Esophagus mucosa (tissue), 1 donor: ENCODE results near the gene TRIM44. TPM values are rescaled to one million over a fixed set of nuclear protein-coding genes. Genes with fewer than 3 reads are reported as not detected.
"Not testable (repeated sequence)": the region's sequence is repeated elsewhere in the genome, so short reads cannot be mapped to it uniquely, and the experiment has no call there.

ENCODE experiments used
- ATAC-seq: fragments of 200-7000 bp; cut with Tn5 transposase; one replicate; pipeline ENCODE4 v1.9.1; 2020
- total RNA-seq: library from RNA; stranded (reverse); gene quantifications from one replicate; pipeline ENCODE4 v1.2.4, GENCODE V29; 2023
- donor health status: DM: yes; HTN: yes; CAD: no.

TRIM44 gene
- total RNA-seq, 1 donor from 2014 or later: 22.7 TPM

- no peak for ATAC-seq
Observed at GRCh38 chr11:35633827-35634423, 28.6 kb upstream of the TRIM44 start.

GRCh38 chr11:35635933-35636332, 26.6 kb upstream of the TRIM44 start:
- ATAC-seq: no peak

- no peak for ATAC-seq
Observed at GRCh38 chr11:35639591-35640179, 22.9 kb upstream of the TRIM44 start.

- ATAC-seq: no peak
Observed at GRCh38 chr11:35641171-35641897, 21.2 kb upstream of the TRIM44 start.

GRCh38 chr11:35641964-35642363, 20.6 kb upstream of the TRIM44 start:
- no peak for ATAC-seq

GRCh38 chr11:35647421-35648093, 15.0 kb upstream of the TRIM44 start:
- no peak for ATAC-seq

- peak; percentile 35 for ATAC-seq
Observed at GRCh38 chr11:35650006-35650405, 12.6 kb upstream of the TRIM44 start.

GRCh38 chr11:35650467-35650866, 12.1 kb upstream of the TRIM44 start:
- ATAC-seq: no peak

- no peak for ATAC-seq
Observed at GRCh38 chr11:35651263-35651662, 11.3 kb upstream of the TRIM44 start.

- ATAC-seq: not testable (repeated sequence)
Observed at GRCh38 chr11:35652786-35653185, 9.8 kb upstream of the TRIM44 start.

- no peak for ATAC-seq
Observed at GRCh38 chr11:35654711-35655110, 7.9 kb upstream of the TRIM44 start.

- ATAC-seq: no peak
Observed at GRCh38 chr11:35655254-35655653, 7.3 kb upstream of the TRIM44 start.

- no peak for ATAC-seq
Observed at GRCh38 chr11:35655856-35656255, 6.7 kb upstream of the TRIM44 start.

- no peak for ATAC-seq
Observed at GRCh38 chr11:35658020-35658948, 4.3 kb upstream of the TRIM44 start.

- no peak for ATAC-seq
Observed at GRCh38 chr11:35661534-35661933, 1.0 kb upstream of the TRIM44 start.

GRCh38 chr11:35662061-35662648, 420 bp upstream of the TRIM44 start:
- ATAC-seq: peak; percentile 20

- no peak for ATAC-seq
Observed at GRCh38 chr11:35663408-35663702, 780 bp downstream of the TRIM44 start.

GRCh38 chr11:35664977-35665441, 2.4 kb downstream of the TRIM44 start:
- ATAC-seq: no peak

- no peak for ATAC-seq
Observed at GRCh38 chr11:35667257-35667656, 4.7 kb downstream of the TRIM44 start.

- ATAC-seq: not testable (repeated sequence)
Observed at GRCh38 chr11:35668350-35668749, 5.8 kb downstream of the TRIM44 start.

GRCh38 chr11:35671396-35672127, 9.0 kb downstream of the TRIM44 start:
- ATAC-seq: no peak
